ENCODE data around the gene COQ2. TPM values are rescaled to one million over a fixed set of nuclear protein-coding genes. Genes with fewer than 3 reads are reported as not detected.

COQ2 gene
- total RNA-seq, 1 donor from 2014 or later = 8.7 TPM

GRCh38 chr4:83272900-83273299 is 11.7 kb downstream of the COQ2 start:
- Mint-ChIP-seq H3K27me3 (ENCODE audit: low read depth, unreplicated experiment) (no peaks in the 10 kb centered on the region), H3K9me3 (ENCODE audit: unreplicated experiment) (no peaks in the 10 kb centered on the region), H3K36me3 (ENCODE audit: low read depth, unreplicated experiment) (no peaks in the 10 kb centered on the region), H3K4me3 (ENCODE audit: unreplicated experiment) (no peak overlapping the region), H3K4me1 (ENCODE audit: low read depth, unreplicated experiment) (peaks cover 12% of the 10 kb centered on the region), H3K27ac (ENCODE audit: unreplicated experiment) (no peak overlapping the region)
- DNase-seq (ENCODE audit: low read depth) (no peak), FAIRE-seq (no peak)
- no peaks in the 10 kb centered on the region for H3K4me1 ChIP-seq (ENCODE audit: insufficient read depth, low read length)
- no peaks in the 10 kb centered on the region for H4K20me1 ChIP-seq (ENCODE audit: insufficient read depth, low read length)
- H3K27ac ChIP-seq (ENCODE audit: low read depth, low read length) = no peak overlapping the region
- no peak overlapping the region for H3K4me2 ChIP-seq (ENCODE audit: low read length)
- H3K36me3 ChIP-seq (ENCODE audit: insufficient read depth, low read length) = peaks cover 5% of the 10 kb centered on the region
- no peaks in the 10 kb centered on the region for H3K9me3 ChIP-seq (ENCODE audit: insufficient read depth, low read depth, low read length)
- no peaks in the 10 kb centered on the region for H3K27me3 ChIP-seq (ENCODE audit: insufficient read depth, low read length)
- no peaks in the 10 kb centered on the region for H3K79me2 ChIP-seq (ENCODE audit: insufficient read depth, low read length)
- H3K4me3 ChIP-seq (ENCODE audit: insufficient read depth, low read depth, low read length) = no peak overlapping the region
- H2AFZ ChIP-seq (ENCODE audit: low read depth, low read length) = no peak overlapping the region
- H3K9ac ChIP-seq (ENCODE audit: low read length) = no peak overlapping the region
- TF ChIP-seq EZH2 (IDR thresholded peaks at IDR 0.05; ENCODE audit: insufficient read depth, low read length) = no peak
- TF ChIP-seq CTCF (IDR thresholded peaks at IDR 0.05; ENCODE audit: insufficient read depth, low read depth, low read length) = no peak

- Mint-ChIP-seq H3K4me1 (ENCODE audit: low read depth, unreplicated experiment) (peaks cover 12% of the 10 kb centered on the region), H3K27me3 (ENCODE audit: low read depth, unreplicated experiment) (no peaks in the 10 kb centered on the region), H3K36me3 (ENCODE audit: low read depth, unreplicated experiment) (peaks cover 8% of the 10 kb centered on the region), H3K9me3 (ENCODE audit: unreplicated experiment) (no peaks in the 10 kb centered on the region), H3K4me3 (ENCODE audit: unreplicated experiment) (no peak overlapping the region), H3K27ac (ENCODE audit: unreplicated experiment) (peak overlapping the region; percentile 4)
- no peaks in the 10 kb centered on the region for H4K20me1 ChIP-seq (ENCODE audit: insufficient read depth, low read length)
- H3K27ac ChIP-seq (ENCODE audit: low read depth, low read length) = no peak overlapping the region
- TF ChIP-seq CTCF (IDR thresholded peaks at IDR 0.05; ENCODE audit: insufficient read depth, low read depth, low read length) = no peak
- TF ChIP-seq EZH2 (IDR thresholded peaks at IDR 0.05; ENCODE audit: insufficient read depth, low read length) = no peak
- no peaks in the 10 kb centered on the region for H3K27me3 ChIP-seq (ENCODE audit: insufficient read depth, low read length)
- peaks cover 5% of the 10 kb centered on the region for H3K36me3 ChIP-seq (ENCODE audit: insufficient read depth, low read length)
- no peak overlapping the region for H2AFZ ChIP-seq (ENCODE audit: low read depth, low read length)
- FAIRE-seq (no peak), DNase-seq (ENCODE audit: low read depth) (peak; percentile 33)
- H3K4me1 ChIP-seq (ENCODE audit: insufficient read depth, low read length) = no peaks in the 10 kb centered on the region
- no peaks in the 10 kb centered on the region for H3K79me2 ChIP-seq (ENCODE audit: insufficient read depth, low read length)
- no peak overlapping the region for H3K9ac ChIP-seq (ENCODE audit: low read length)
- H3K4me3 ChIP-seq (ENCODE audit: insufficient read depth, low read depth, low read length) = no peak overlapping the region
- no peak overlapping the region for H3K4me2 ChIP-seq (ENCODE audit: low read length)
- no peaks in the 10 kb centered on the region for H3K9me3 ChIP-seq (ENCODE audit: insufficient read depth, low read depth, low read length)
Measured at GRCh38 chr4:83269256-83269655, 15.3 kb downstream of the COQ2 start.

GRCh38 chr4:83268491-83268890 is 16.1 kb downstream of the COQ2 start:
- Mint-ChIP-seq H3K36me3 (ENCODE audit: low read depth, unreplicated experiment) (peaks cover 8% of the 10 kb centered on the region), H3K4me3 (ENCODE audit: unreplicated experiment) (no peak overlapping the region), H3K4me1 (ENCODE audit: low read depth, unreplicated experiment) (peaks cover 12% of the 10 kb centered on the region), H3K27ac (ENCODE audit: unreplicated experiment) (no peak overlapping the region), H3K27me3 (ENCODE audit: low read depth, unreplicated experiment) (no peaks in the 10 kb centered on the region), H3K9me3 (ENCODE audit: unreplicated experiment) (no peaks in the 10 kb centered on the region)
- H3K4me1 ChIP-seq (ENCODE audit: insufficient read depth, low read length) = no peaks in the 10 kb centered on the region
- H3K79me2 ChIP-seq (ENCODE audit: insufficient read depth, low read length) = no peaks in the 10 kb centered on the region
- H3K9ac ChIP-seq (ENCODE audit: low read length) = no peak overlapping the region
- H3K36me3 ChIP-seq (ENCODE audit: insufficient read depth, low read length) = peaks cover 5% of the 10 kb centered on the region
- no peak overlapping the region for H3K4me3 ChIP-seq (ENCODE audit: insufficient read depth, low read depth, low read length)
- no peak for FAIRE-seq
- no peak overlapping the region for H3K27ac ChIP-seq (ENCODE audit: low read depth, low read length)
- no peaks in the 10 kb centered on the region for H3K27me3 ChIP-seq (ENCODE audit: insufficient read depth, low read length)
- H3K9me3 ChIP-seq (ENCODE audit: insufficient read depth, low read depth, low read length) = no peaks in the 10 kb centered on the region
- no peak for DNase-seq (ENCODE audit: low read depth)
- TF ChIP-seq CTCF (IDR thresholded peaks at IDR 0.05; ENCODE audit: insufficient read depth, low read depth, low read length) (no peak), EZH2 (IDR thresholded peaks at IDR 0.05; ENCODE audit: insufficient read depth, low read length) (no peak)
- H4K20me1 ChIP-seq (ENCODE audit: insufficient read depth, low read length) = no peaks in the 10 kb centered on the region
- no peak overlapping the region for H2AFZ ChIP-seq (ENCODE audit: low read depth, low read length)
- no peak overlapping the region for H3K4me2 ChIP-seq (ENCODE audit: low read length)
